Ishikawa (cell line): ENCODE results near the gene CEP131.

ENCODE experiments used
- CEBPB ChIP-seq: IDR thresholded peaks from 2 replicates; pipeline ENCODE4 v1.6.1; 2012
- CREB1 ChIP-seq: IDR thresholded peaks from 2 replicates; pipeline ENCODE4 v1.6.1; 2012; ENCODE audit warnings: low read depth
- EP300 ChIP-seq: IDR thresholded peaks from 2 replicates; pipeline ENCODE4 v1.6.1; 2012; ENCODE audit warnings: borderline replicate concordance
- FOXM1 ChIP-seq: IDR thresholded peaks from 2 replicates; pipeline ENCODE4 v1.6.1; 2012; ENCODE audit warnings: low read depth, borderline replicate concordance
- NFIC ChIP-seq: IDR thresholded peaks from 2 replicates; pipeline ENCODE4 v1.6.1; 2012
- RAD21 ChIP-seq: IDR thresholded peaks from 2 replicates; pipeline ENCODE4 v1.6.1; 2012; ENCODE audit warnings: low read depth
- TAF1 ChIP-seq: IDR thresholded peaks from 2 replicates; pipeline ENCODE4 v1.6.1; 2012; ENCODE audit warnings: low read depth, mild to moderate bottlenecking
- TCF12 ChIP-seq: IDR thresholded peaks from 2 replicates; pipeline ENCODE4 v1.6.1; 2012; ENCODE audit warnings: low read depth
- TEAD4 ChIP-seq: IDR thresholded peaks from 2 replicates; pipeline ENCODE4 v1.6.1; 2012
- ZBTB7A ChIP-seq: IDR thresholded peaks from 2 replicates; pipeline ENCODE4 v1.6.1; 2012; ENCODE audit warnings: low read depth
- TF ChIP-seq, protein P1 (sequence below): IDR thresholded peaks from 2 replicates; pipeline ENCODE4 v1.6.1; 2012
- TF ChIP-seq, protein P2 (sequence below): IDR thresholded peaks from 2 replicates; pipeline ENCODE4 v1.6.1; 2012
- TF ChIP-seq, protein P3 (sequence below): IDR thresholded peaks from 2 replicates; pipeline ENCODE4 v1.6.1; 2012; ENCODE audit warnings: low read depth, mild to moderate bottlenecking

DNA sequence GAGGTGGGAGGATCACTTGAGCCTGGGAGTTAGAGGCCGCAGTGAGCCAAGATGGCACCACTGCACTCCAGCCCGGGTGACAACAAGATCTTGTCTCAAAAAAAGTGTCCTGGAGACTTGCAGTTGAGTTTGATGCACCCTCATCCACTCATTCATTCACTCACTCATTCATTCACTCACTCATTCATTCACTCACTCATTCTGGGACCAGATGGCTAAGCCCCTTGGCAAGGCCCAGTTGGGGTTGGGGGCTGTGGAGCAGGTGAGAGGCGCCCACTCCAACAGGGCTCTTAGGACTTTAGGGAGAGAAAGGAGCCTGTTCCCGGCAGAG lies 55.6 kb downstream of the CEP131 start:
- TF ChIP-seq, protein P1, sequence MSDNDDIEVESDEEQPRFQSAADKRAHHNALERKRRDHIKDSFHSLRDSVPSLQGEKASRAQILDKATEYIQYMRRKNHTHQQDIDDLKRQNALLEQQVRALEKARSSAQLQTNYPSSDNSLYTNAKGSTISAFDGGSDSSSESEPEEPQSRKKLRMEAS = no peak
- TF ChIP-seq NFIC (no peak), CEBPB (no peak), CREB1 (no peak), RAD21 (no peak), FOXM1 (no peak), EP300 (no peak), TAF1 (no peak), TEAD4 (no peak), TCF12 (no peak), ZBTB7A (no peak)
- TF ChIP-seq, protein P2, sequence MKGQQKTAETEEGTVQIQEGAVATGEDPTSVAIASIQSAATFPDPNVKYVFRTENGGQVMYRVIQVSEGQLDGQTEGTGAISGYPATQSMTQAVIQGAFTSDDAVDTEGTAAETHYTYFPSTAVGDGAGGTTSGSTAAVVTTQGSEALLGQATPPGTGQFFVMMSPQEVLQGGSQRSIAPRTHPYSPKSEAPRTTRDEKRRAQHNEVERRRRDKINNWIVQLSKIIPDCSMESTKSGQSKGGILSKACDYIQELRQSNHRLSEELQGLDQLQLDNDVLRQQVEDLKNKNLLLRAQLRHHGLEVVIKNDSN = no peak
- TF ChIP-seq, protein P3, sequence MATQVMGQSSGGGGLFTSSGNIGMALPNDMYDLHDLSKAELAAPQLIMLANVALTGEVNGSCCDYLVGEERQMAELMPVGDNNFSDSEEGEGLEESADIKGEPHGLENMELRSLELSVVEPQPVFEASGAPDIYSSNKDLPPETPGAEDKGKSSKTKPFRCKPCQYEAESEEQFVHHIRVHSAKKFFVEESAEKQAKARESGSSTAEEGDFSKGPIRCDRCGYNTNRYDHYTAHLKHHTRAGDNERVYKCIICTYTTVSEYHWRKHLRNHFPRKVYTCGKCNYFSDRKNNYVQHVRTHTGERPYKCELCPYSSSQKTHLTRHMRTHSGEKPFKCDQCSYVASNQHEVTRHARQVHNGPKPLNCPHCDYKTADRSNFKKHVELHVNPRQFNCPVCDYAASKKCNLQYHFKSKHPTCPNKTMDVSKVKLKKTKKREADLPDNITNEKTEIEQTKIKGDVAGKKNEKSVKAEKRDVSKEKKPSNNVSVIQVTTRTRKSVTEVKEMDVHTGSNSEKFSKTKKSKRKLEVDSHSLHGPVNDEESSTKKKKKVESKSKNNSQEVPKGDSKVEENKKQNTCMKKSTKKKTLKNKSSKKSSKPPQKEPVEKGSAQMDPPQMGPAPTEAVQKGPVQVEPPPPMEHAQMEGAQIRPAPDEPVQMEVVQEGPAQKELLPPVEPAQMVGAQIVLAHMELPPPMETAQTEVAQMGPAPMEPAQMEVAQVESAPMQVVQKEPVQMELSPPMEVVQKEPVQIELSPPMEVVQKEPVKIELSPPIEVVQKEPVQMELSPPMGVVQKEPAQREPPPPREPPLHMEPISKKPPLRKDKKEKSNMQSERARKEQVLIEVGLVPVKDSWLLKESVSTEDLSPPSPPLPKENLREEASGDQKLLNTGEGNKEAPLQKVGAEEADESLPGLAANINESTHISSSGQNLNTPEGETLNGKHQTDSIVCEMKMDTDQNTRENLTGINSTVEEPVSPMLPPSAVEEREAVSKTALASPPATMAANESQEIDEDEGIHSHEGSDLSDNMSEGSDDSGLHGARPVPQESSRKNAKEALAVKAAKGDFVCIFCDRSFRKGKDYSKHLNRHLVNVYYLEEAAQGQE = no peak
